HepG2 (cell line): ENCODE data around the gene NSUN3. TPM values are rescaled to one million over a fixed set of nuclear protein-coding genes. Genes with fewer than 3 reads are reported as not detected.
A peak's percentile ranks its signal among the peaks of the same experiment; 100 is the strongest.

ENCODE experiments used
- HMG20B ChIP-seq: conservative IDR thresholded peaks from 2 replicates; pipeline ENCODE4 v1.6.1; 2016; ENCODE audit warnings: missing genetic modification reagents, missing compliant biosample characterization
- KAT2B ChIP-seq: fragments of 150-350 bp; IDR thresholded peaks from 2 replicates; pipeline ENCODE4 v1.6.1; 2014; ENCODE audit warnings: low read depth, low read length, borderline replicate concordance
- KDM2A ChIP-seq: sonication (generic); formaldehyde crosslinking; IDR thresholded peaks from 2 replicates; pipeline ENCODE4 v1.4.0; 2020; ENCODE audit warnings: low read depth, missing genetic modification reagents, borderline replicate concordance
- MAX ChIP-seq: IDR thresholded peaks from 2 replicates; pipeline ENCODE4 v1.6.1; 2012; ENCODE audit warnings: inconsistent platforms
- MBD4 ChIP-seq: IDR thresholded peaks from 2 replicates; pipeline ENCODE4 v1.6.1; 2012; ENCODE audit warnings: low read length, inconsistent platforms, borderline replicate concordance
- RNF2 ChIP-seq: fragments of 450-650 bp; conservative IDR thresholded peaks from 2 replicates; pipeline ENCODE4 v1.6.1; 2016; ENCODE audit warnings: low read depth
- SMYD3 ChIP-seq: sonication (generic); formaldehyde crosslinking; IDR thresholded peaks from 2 replicates; pipeline ENCODE4 v1.8.1; 2023; ENCODE audit warnings: mild to moderate bottlenecking, missing genetic modification reagents
- SP5 ChIP-seq: IDR thresholded peaks from 2 replicates; pipeline ENCODE4 v1.6.1; 2016; ENCODE audit warnings: low read depth, borderline replicate concordance
- TRIM24 ChIP-seq: sonication (generic); formaldehyde crosslinking; IDR thresholded peaks from 2 replicates; pipeline ENCODE4 v1.8.0; 2022; ENCODE audit warnings: mild to moderate bottlenecking, missing genetic modification reagents
- ZBTB21 ChIP-seq: sonication (generic); formaldehyde crosslinking; IDR thresholded peaks from 2 replicates; pipeline ENCODE4 v1.4.0; 2020; ENCODE audit warnings: missing genetic modification reagents
- ZBTB37 ChIP-seq: sonication (generic); formaldehyde crosslinking; IDR thresholded peaks from 2 replicates; pipeline ENCODE4 v1.4.0; 2020; ENCODE audit warnings: mild to moderate bottlenecking, missing genetic modification reagents
- ZBTB42 ChIP-seq: sonication (generic); formaldehyde crosslinking; IDR thresholded peaks from 2 replicates; pipeline ENCODE4 v1.5.0; 2020; ENCODE audit warnings: mild to moderate bottlenecking, missing genetic modification reagents
- ZNF12 ChIP-seq: sonication (generic); formaldehyde crosslinking; IDR thresholded peaks from 2 replicates; pipeline ENCODE4 v1.5.0; 2020; ENCODE audit warnings: missing genetic modification reagents
- ZNF124 ChIP-seq: sonication (generic); formaldehyde crosslinking; IDR thresholded peaks from 2 replicates; pipeline ENCODE4 v1.4.0; 2020; ENCODE audit warnings: missing genetic modification reagents
- ZNF264 ChIP-seq: sonication (generic); formaldehyde crosslinking; IDR thresholded peaks from 2 replicates; pipeline ENCODE4 v1.4.0; 2020; ENCODE audit warnings: missing genetic modification reagents
- ZNF296 ChIP-seq: sonication (generic); formaldehyde crosslinking; conservative IDR thresholded peaks from 2 replicates; pipeline ENCODE4 v1.5.0; 2020; ENCODE audit warnings: mild to moderate bottlenecking, missing genetic modification reagents
- ZNF75D ChIP-seq: sonication (generic); formaldehyde crosslinking; IDR thresholded peaks from 2 replicates; pipeline ENCODE4 v1.8.1; 2023; ENCODE audit warnings: missing genetic modification reagents, mild to moderate bottlenecking, borderline replicate concordance
- polyA plus RNA-seq, 8 experiments: library from polyadenylated mRNA; depleted of rRNA in 3 of 8; stranded (reverse) in 7 of 8; unstranded in 1 of 8; fragments of >200 nt; fragmentation: Illumina TruSeq in 4 of 8; extraction: Trizol in 4 of 8; gene quantifications; 2 replicates each; pipeline versions ENCODE4 v1.2.1 to v1.2.3, GENCODE V29; 2011 to 2016; ENCODE audit warnings: low read depth in 4 of 8, missing spikeins in 1 of 8, mixed read lengths in 1 of 8; ENCODE audit not compliant: insufficient read depth in 1 of 8
- total RNA-seq, 5 experiments: library from RNA; depleted of rRNA; stranded (reverse); fragments of >200 nt; fragmentation: Illumina TruSeq; extraction: Trizol; gene quantifications; 2 replicates each; pipeline ENCODE4 v1.2.3, GENCODE V29; 2016; ENCODE audit warnings: low read depth in 1 of 5
- TF ChIP-seq, protein P1 (sequence below): sonication (generic); formaldehyde crosslinking; IDR thresholded peaks from one replicate; pipeline ENCODE4 v1.5.1; 2020; ENCODE audit warnings: mild to moderate bottlenecking, missing genetic modification reagents; ENCODE audit errors: not compliant biosample characterization
- TF ChIP-seq, protein P2 (sequence below): sonication (generic); formaldehyde crosslinking; IDR thresholded peaks from 2 replicates; pipeline ENCODE4 v1.5.0; 2020; ENCODE audit warnings: missing genetic modification reagents

NSUN3 gene
- total and polyA plus RNA-seq, 2 of the 13 experiments (the other 11 are each of a cell fraction or from before 2014, with no cell fraction given): 3.2 to 10.6 TPM

DNA sequence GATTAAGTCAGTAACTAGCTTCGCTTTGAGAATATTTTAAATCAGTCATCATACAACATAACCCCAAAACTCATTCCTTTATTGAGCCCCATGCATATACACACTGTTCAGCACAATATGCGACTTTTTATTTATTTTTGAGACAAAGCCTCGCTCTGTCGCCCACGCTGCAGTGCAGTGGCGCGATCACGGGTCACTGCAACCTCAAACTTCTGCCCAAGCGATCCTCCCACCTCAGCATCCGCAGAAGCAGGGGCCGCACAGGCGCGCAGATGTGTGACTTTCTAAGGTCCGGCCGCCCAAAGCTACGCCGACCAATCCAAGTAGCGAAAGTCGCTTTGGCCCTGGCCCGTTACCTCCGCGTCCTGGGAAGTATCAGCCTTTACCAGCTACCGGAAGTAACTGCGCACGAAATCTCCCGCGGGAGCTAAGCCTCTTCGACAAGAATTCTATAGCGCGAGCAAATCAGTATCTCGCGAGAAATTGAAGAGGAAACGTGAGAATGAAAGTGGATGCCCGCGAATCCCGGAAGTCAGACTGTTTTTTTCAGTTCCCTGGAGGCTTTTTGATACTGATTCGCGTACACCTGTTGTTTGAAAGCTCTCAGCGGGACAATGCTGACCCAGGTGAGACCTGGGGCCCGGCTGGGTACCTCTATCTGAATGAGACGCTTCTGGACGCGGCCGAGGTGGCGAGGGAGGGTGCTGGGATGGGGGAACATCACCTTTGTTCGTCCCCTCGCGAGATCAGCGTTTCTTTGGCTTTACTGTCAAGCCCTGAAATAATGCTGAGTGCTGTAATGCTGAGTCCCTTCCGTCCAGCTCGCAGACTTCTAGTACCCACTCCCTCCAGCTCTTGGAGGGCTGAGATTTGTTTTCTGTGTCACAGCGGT lies at the start of gene NSUN3, which contains the start of gene DHFR2 (continued):
- TF ChIP-seq, protein P1, sequence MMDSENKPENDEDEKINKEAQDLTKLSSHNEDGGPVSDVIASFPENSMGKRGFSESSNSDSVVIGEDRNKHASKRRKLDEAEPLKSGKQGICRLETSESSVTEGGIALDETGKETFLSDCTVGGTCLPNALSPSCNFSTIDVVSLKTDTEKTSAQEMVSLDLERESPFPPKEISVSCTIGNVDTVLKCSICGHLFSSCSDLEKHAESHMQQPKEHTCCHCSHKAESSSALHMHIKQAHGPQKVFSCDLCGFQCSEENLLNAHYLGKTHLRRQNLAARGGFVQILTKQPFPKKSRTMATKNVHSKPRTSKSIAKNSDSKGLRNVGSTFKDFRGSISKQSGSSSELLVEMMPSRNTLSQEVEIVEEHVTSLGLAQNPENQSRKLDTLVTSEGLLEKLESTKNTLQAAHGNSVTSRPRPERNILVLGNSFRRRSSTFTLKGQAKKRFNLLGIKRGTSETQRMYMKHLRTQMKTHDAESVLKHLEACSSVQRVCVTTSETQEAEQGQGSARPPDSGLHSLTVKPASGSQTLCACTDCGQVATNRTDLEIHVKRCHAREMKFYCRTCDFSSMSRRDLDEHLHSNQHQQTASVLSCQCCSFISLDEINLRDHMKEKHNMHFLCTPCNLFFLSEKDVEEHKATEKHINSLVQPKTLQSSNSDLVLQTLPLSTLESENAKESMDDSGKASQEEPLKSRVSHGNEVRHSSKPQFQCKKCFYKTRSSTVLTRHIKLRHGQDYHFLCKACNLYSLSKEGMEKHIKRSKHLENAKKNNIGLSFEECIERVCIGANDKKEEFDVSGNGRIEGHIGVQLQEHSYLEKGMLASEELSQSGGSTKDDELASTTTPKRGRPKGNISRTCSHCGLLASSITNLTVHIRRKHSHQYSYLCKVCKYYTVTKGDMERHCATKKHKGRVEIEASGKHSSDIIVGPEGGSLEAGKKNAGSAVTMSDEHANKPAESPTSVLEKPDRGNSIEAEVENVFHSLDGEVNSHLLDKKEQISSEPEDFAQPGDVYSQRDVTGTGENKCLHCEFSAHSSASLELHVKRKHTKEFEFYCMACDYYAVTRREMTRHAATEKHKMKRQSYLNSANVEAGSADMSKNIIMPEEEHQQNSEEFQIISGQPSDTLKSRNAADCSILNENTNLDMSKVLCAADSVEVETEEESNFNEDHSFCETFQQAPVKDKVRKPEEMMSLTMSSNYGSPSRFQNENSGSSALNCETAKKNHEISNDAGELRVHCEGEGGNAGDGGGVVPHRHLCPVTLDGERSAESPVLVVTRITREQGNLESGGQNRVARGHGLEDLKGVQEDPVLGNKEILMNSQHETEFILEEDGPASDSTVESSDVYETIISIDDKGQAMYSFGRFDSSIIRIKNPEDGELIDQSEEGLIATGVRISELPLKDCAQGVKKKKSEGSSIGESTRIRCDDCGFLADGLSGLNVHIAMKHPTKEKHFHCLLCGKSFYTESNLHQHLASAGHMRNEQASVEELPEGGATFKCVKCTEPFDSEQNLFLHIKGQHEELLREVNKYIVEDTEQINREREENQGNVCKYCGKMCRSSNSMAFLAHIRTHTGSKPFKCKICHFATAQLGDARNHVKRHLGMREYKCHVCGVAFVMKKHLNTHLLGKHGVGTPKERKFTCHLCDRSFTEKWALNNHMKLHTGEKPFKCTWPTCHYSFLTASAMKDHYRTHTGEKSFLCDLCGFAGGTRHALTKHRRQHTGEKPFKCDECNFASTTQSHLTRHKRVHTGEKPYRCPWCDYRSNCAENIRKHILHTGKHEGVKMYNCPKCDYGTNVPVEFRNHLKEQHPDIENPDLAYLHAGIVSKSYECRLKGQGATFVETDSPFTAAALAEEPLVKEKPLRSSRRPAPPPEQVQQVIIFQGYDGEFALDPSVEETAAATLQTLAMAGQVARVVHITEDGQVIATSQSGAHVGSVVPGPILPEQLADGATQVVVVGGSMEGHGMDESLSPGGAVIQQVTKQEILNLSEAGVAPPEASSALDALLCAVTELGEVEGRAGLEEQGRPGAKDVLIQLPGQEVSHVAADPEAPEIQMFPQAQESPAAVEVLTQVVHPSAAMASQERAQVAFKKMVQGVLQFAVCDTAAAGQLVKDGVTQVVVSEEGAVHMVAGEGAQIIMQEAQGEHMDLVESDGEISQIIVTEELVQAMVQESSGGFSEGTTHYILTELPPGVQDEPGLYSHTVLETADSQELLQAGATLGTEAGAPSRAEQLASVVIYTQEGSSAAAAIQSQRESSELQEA: no peak
- no peak for TF ChIP-seq ZNF296 (CRISPR knock-in tag)
- TF ChIP-seq SP5: no peak
- no peak for TF ChIP-seq ZNF124 (CRISPR knock-in tag)
- TF ChIP-seq ZBTB37 (CRISPR knock-in tag): no peak
- no peak for TF ChIP-seq MBD4
- TF ChIP-seq ZNF75D (CRISPR knock-in tag): no peak
- TF ChIP-seq MAX: peak; percentile 79
- TF ChIP-seq SMYD3: 0 out of 2 replicates have a peak, but pooled peaks have one; percentile 49
- no peak for TF ChIP-seq ZNF264 (CRISPR knock-in tag)
- no peak for TF ChIP-seq RNF2
- TF ChIP-seq ZBTB42 (CRISPR knock-in tag): no peak; the same call in 1 of the 2 replicates
- no peak for TF ChIP-seq TRIM24 (CRISPR knock-in tag)
- peak; percentile 55; the same call in 1 of the 2 replicates for TF ChIP-seq KDM2A (CRISPR knock-in tag)
- TF ChIP-seq HMG20B: no peak
- no peak for TF ChIP-seq ZBTB21 (CRISPR knock-in tag)
- TF ChIP-seq, protein P2, sequence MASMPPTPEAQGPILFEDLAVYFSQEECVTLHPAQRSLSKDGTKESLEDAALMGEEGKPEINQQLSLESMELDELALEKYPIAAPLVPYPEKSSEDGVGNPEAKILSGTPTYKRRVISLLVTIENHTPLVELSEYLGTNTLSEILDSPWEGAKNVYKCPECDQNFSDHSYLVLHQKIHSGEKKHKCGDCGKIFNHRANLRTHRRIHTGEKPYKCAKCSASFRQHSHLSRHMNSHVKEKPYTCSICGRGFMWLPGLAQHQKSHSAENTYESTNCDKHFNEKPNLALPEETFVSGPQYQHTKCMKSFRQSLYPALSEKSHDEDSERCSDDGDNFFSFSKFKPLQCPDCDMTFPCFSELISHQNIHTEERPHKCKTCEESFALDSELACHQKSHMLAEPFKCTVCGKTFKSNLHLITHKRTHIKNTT (CRISPR knock-in tag): no peak
- no peak for TF ChIP-seq KAT2B
- TF ChIP-seq ZNF12 (CRISPR knock-in tag): peak; percentile 71
